NCI-H2171 treated with DMSO at 0.1 percent for 48 hours (cell line): ENCODE data around the gene ETS1.

Experiments
- DNase-seq: peaks from one replicate; lab custom pipeline; 2025; lab: John Stamatoyannopoulos, UW

Gene ETS1

DNA sequence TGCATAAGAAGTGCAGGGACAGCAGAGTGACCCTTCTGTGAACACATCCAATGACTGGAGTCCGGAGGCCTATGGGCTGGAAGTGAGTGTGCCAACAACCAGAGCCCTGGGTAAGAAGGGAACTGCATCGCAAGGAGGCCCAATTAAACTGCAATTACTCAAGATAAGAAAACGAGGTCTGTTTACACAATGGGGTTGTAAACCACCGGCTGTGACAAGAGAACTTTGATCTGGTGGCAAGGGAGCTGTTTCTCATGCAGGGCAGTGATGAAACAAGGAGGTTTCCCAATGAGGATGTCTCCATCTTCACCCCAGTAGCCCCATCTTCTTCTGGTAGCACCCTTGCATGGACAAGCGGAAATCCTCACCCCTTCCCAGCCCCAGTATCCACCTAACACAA lies 21.5 kb downstream of the ETS1 start:
- DNase-seq = no peak

DNA sequence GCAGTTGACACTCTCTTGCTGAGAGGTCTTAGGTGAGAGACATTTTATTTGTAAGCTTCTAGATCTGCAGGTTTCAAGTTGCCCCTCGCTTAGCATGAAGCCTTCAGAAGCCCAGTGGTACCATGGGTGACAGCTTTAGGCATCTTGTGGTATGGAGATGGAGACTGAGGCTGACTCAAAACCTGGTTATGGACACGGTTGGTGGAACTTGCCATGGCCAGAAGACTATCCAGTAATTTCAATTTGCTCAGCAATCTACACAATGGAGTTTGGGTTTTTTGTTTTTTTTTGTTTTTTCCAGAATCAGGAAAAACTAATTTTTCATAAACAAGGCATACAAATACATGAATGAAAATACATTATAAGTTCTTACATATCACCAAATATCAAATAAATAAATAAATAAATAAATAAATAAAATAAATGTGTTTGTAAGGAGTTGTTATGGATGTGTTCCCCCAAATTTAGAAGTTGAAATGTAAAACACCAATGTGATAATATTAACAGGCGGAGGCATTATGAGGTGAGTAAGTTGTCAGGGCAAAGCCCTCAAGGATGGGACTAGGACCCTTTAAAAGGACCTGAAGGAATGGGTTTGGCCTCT lies 22.6 kb downstream of the ETS1 start:
- no peak for DNase-seq

DNA sequence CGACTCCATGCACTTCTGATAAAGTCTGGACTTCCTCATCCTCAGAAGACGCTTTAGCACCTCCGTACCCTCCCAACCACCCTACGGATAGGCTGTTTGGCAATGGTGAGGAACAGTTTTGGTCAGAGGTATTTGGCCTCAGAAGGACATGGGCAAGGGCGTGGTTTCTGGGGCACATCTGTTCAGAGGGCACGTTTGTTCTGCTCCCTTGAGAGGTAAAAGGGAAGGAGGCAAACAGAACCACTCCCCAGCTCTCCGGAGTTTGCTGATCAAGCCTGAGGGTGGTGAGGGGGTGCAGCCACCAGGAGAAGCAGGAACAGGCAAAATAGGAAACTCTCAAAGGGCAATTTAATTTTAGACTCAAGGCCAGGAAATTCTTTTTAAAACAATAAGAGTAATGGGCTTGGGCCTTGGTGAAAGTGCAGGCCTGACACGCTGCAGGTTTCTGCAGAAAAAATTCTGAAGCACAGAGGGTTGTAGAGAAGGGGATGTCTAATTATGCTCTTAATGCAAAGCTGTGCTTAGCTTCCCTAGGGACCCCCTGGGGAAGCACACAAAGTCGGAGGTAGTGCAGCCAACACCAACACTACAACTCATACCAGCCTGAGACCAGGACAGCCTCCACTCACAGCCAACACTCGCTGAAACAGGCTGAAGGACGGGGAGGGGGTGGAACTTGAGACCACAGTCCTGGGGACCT lies 23.3 kb downstream of the ETS1 start:
- DNase-seq = no peak

DNA sequence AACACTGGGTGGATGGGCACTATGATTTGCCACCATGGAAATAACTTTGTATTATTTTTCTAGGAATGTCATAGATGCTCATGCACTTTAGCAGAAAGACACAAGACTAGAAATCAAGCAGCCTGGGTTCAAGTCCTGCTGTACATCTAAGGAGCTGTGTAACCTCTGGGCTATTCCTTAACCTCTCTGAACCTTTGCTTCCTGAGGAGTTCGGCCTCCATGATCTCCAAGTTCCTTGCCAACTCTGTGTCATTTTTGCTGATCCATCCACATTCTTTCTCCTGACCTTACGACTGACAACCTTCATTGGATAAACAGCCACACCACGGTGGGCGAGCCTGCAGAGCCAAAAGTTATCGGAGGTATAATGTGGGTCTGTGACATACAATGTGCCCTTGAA lies 24.1 kb downstream of the ETS1 start:
- no peak for DNase-seq

DNA sequence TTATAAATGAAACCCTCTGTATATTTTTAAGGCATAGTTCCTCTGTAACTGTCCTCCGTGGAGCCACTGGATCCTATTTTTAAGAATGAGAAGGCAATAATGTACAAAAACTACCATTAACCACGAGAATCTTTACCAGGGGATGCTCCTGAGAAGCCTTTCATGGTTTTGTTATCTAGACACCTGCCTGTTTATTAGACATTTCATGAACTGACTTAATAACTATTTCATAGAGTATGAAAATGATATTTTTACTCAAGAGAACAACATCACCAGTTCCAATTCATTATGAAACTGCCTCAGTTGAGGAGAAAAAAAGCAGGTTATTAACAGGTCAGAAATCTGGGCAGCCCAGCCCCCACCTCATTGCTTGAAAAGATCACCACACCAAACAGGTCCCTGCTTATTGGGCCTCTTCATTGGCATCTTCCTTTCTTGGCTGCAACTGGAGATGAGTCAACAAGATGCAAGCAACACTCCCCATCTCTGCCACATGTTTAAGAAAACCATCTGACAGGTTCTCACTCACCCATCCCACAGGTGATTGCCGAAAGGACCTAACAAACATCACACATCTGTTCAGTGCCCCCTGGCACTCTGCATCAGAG lies 27.8 kb downstream of the ETS1 start:
- no peak for DNase-seq

DNA sequence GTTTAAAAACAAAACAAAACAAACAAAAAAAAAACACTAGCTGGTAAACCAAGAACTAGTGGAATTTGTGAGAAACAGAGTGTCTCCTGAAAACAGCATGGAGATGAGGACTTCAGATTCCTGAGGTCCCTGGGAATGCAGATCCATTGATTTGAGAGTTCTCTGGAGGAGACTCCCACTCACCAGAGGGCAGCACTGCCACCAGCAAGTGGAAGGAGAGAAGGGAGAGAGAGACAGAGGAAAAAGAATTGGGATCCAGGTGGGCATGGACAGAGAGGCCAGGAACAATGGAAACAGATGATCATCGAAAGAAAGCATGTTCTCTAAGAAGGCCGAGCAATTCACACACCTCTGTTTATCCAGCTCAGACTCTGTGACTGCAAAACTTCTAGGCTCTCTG lies 31.8 kb downstream of the ETS1 start:
- no peak for DNase-seq

GRCh38 chr11:128553662-128554362 lies 33.5 kb downstream of the ETS1 start:
- no peak for DNase-seq

GRCh38 chr11:128552783-128553661 lies 34.3 kb downstream of the ETS1 start:
- DNase-seq = no peak

GRCh38 chr11:128551611-128552335 lies 35.6 kb downstream of the ETS1 start:
- DNase-seq = no peak

- DNase-seq = no peak
Observed at GRCh38 chr11:128551058-128551457, 36.3 kb downstream of the ETS1 start.

DNA sequence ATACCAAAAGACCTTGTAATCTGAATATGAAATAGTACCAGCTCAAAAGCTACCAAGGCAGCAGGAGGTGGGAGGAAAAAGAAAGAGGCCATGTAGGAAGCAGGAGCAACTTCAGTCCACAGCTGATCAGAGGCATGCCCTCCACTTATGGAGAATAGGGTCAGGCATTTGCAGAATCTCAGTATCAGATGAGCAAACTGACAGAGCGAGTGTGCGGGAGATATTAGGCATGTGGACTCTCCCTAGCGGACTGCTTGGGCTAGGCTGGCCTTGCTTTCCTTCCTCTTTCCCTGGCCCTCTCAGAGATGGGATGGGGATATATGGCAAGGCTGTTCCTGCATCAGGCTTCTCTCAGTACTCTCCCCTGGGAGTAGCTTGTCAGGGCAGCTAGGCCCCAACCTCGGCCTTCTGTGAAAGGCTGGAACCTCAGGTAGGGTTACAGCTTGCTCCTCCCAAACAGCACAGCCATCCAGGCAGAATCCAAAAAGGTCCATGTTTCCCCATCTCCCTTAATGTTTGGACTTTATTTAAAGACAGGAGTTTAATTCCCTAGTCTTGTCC lies 37.0 kb downstream of the ETS1 start:
- DNase-seq = no peak

DNA sequence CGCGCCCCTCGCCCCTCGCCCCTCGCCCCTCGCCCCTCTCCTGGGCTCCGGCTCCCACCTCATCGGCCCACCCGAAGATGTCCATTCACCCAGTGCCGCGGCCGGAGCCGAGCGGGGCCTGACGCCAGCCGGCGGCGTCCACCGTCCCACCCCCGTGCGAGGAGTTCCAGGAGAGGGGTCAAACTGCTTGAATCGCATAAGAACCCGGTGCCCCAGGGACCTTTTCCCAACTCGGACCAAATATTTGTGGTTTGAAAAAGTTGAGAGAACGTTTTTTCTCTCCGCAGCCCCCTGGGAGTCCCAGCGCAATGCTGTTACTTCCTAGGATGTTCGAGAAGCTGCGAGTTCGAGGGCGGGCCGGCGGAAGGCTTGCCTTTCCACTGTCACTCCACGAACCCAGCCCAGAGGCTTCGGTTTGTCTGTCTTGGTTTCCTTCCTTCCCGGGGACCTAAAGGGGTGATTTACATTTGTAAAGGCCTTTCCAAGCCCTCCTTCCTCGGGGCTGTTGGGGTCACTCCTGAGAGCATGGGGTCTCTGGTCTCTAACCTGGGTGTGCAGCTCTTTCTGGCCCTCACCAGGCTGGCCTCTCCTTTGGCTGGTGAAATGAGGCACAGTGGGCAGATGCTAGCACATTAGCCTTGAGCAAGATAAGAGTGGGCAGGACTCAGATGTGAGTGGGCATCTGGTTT lies 38.0 kb downstream of the ETS1 start:
- no peak for DNase-seq

GRCh38 chr11:128548649-128549255 lies 38.6 kb downstream of the ETS1 start:
- no peak for DNase-seq

DNA sequence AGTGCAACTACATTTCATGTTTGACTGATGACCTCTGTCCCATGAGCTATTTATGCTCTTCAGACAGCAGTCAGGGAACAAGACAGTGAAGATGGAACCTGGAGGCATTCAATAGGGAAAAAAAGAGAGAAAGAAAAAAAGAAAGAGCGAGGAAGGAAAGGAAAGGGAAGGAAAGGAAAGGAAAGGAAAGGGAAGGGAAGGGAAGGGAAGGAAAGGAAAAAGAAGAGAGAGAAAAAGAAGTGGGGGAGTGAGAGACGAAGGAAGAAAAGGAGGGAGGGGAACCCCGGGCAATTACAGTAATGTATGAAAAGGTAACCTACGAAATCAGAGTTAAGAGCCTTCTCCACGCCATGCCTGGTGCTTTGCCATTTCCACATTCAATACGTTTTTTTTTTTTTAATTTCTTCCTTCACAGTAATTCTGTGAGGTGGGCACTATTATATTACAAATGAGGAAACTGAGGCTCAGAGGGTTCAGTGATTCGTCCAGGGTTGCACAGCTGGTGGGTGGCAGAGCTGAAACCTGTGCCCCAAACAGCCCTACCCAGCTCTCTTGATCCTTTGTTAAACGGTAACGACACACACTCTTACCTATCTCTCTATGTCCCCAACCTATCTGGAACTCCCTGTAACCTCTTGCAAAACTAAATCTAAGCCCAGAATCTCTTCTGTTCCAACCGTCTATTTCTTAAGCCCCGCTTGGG lies 39.3 kb downstream of the ETS1 start:
- no peak for DNase-seq

DNA sequence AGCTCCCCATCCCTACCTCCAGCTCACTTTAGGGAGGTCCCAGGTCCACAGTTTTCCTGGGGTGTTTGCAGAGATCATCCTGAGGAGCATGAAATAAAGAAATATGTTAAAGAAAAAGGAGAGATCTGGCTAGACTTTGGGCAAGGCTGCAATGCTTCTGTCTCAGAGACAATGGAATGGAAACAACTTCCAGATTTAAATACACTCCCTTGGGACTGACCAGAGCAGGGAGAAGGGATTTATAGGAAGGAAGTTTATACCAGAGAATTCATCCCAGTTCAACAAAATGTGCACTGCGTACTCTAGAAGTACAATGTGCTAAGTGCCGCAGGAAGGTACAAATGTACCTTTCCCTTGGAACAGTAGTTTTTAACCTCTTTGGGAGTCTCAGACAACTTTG lies 40.4 kb downstream of the ETS1 start:
- DNase-seq = no peak

DNA sequence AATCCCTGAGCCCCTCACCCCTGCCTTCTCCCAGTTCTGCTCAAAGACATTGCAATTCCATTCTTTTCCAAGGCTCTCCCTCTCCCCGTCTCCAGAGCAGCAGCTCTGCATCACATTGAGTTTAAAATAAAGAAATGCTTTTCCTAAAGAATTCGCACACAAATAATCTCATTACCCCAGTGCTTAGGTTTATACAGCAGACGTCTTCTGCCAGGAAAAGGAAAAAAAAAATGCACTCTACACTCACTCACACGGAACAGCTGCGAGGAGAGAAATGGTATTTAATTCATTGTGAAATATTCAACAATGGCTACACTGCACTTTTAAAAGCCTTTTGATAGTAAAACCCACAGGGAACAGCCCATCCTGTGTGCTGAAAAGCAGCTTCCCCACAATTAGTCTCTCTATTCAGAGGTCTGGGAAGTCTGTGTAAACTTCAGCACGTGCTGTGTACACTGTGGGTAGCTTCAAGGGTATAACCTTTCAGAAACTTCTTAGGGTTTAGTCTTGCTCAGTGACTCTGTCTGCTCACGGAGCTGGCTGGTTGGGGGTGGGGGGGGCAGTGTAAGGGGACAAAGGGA lies 42.8 kb downstream of the ETS1 start:
- no peak for DNase-seq

- no peak for DNase-seq
Observed at GRCh38 chr11:128540469-128540868, 46.9 kb downstream of the ETS1 start.

DNA sequence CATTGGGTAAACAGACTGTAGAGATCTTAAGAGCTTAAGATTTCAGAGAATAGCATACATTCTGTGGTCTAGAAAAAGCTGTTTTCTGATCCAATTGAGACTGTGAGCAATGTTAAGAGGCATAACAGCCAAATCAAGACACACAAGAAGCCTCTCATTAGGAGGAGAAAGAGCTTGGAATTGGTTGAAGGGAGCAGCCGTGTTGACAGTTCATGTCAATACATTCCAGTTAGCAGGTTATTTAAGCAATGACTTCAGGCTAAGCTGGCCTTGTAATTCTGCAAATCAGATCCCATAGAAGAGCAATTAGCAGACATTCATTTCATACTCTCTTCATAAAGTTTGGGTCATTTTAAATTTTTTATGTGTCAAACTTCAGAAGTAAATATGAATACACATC lies 50.9 kb downstream of the ETS1 start:
- DNase-seq = no peak
